Upper lobe of left lung (tissue), 6 donors: ENCODE measurements around the gene MYH9. TPM values are rescaled to one million over a fixed set of nuclear protein-coding genes. Genes with fewer than 3 reads are reported as not detected.

Experiments used
- ATAC-seq, 2 donors: fragments of 200-7000 bp; cut with Tn5 transposase; one replicate each; pipeline ENCODE4 v1.9.1; 2022; ENCODE audit warnings: mild to moderate bottlenecking in 2 of 2, moderate library complexity in 2 of 2; ENCODE audit not compliant: low FRiP score in 2 of 2
- DNase-seq, 2 donors: peaks; one replicate each; pipeline ENCODE4 v3.0.0-alpha.2; 2019 to 2020
- H3K27ac ChIP-seq, 4 donors: fragments of 200-600 bp; sonication (generic); one replicate each; pipeline ENCODE4 v1.5.1; 2016 to 2019
- H3K27me3 ChIP-seq, 4 donors: fragments of 200-600 bp; sonication (generic); one replicate each; pipeline ENCODE4 v1.5.1; 2017 to 2019
- H3K36me3 ChIP-seq, 4 donors: fragments of 200-600 bp; sonication (generic); one replicate each; pipeline ENCODE4 v1.5.1; 2016 to 2019
- H3K4me1 ChIP-seq, 4 donors: fragments of 200-600 bp; sonication (generic); one replicate each; pipeline ENCODE4 v1.5.1; 2018 to 2019
- H3K4me3 ChIP-seq, 4 donors: fragments of 200-600 bp; sonication (generic); one replicate each; pipeline ENCODE4 v1.5.1; 2017 to 2019; ENCODE audit warnings: mild to moderate bottlenecking in 2 of 4, moderate library complexity in 1 of 4
- H3K9me3 ChIP-seq, 4 donors: fragments of 200-600 bp; sonication (generic); one replicate each; pipeline ENCODE4 v1.5.1; 2018 to 2019
- EP300 ChIP-seq, 4 donors: sonication (generic); formaldehyde crosslinking; IDR thresholded peaks; one replicate each; pipeline ENCODE4 v1.5.1; 2017; ENCODE audit warnings: antibody characterized with exemption in 4 of 4, control low read depth in 2 of 4
- POLR2A ChIP-seq, 4 donors: fragments of 450-650 bp; IDR thresholded peaks; one replicate each; pipeline ENCODE4 v1.5.1; 2016 to 2017; ENCODE audit warnings: antibody characterized with exemption in 4 of 4, mild to moderate bottlenecking in 2 of 4
- POLR2AphosphoS5 ChIP-seq, 2 donors: sonication (generic); formaldehyde crosslinking; IDR thresholded peaks; one replicate each; pipeline ENCODE4 v1.5.1; 2017; ENCODE audit warnings: antibody characterized with exemption in 2 of 2
- WGBS, 2 donors: methylation state at CpG; one replicate each; pipeline ENCODE4 v1.1.5; 2017 to 2018; 5-methylcytosine and 5-hydroxymethylcytosine counted together
- total RNA-seq, 6 donors: library from RNA; depleted of rRNA in 4 of 6; stranded (reverse); fragments of >200 nt in 4 of 6; gene quantifications; one replicate each; pipeline versions ENCODE4 v1.1.0 to v1.2.1, GENCODE V29; 2016 to 2021
- TF ChIP-seq, protein P1 (sequence below), 6 experiments: fragments of 450-650 bp in 4 of 6; fragments of 200-600 bp in 2 of 6; sonication (generic) in 2 of 6; IDR thresholded peaks; one replicate each; pipeline ENCODE4 v1.5.1; 2016 to 2019; ENCODE audit warnings: antibody characterized with exemption in 6 of 6
- donor health status: DM: no; HTN: no; CAD: no; lungs with moderate emphysema.
- donor health status: DM: no; HTN: yes; CAD: no; lungs with severe emphysema.

MYH9 gene
- total RNA-seq, 6 donors from 2014 or later, result 486 to 925 (median 599) TPM

DNA sequence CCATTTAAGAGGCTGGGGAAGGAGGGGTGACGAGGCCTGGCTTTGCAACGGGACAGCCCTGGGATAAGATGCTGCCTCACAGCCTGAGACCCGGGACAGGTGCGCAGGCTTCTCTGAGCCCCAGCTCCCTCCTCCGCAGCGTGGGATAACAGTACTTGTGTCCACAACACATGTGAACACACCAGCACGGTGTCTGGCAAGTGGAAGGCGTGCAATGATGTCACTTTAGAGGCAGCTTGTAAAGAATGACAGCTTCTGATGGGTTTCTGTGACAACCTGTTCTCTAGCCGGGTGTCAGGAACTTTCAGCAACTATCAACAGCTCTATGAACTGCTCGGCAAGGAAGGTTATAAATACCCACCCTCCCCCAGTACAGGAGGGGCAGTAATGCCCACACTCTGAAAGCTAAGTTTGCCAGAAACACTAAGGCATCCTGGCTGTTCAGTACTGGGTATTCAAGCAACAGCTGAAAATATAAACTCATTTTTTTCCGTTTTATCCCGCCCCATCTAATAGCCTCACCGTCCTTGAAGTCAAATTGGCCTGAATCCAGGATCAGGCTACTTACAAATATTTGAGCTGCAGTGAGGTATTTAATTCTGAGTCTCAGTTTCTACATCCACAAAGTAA lies 59.7 kb downstream of the MYH9 start:
- Histone ChIP-seq H3K27ac (peak overlapping the region; percentile 88 to 91 (median 89)), H3K4me1 (peaks cover 97 to 100% (median 98%) of the 10 kb centered on the region in 4 donors), H3K36me3 (peaks cover 17 to 70% (median 42%) of the 10 kb centered on the region in 4 donors), H3K27me3 (no peaks in the 10 kb centered on the region), H3K4me3 (peak overlapping the region in 1 of 4 donors; percentile 7), H3K9me3 (no peaks in the 10 kb centered on the region)
- TF ChIP-seq EP300 (IDR thresholded peaks at IDR 0.05) (no peak), POLR2A (IDR thresholded peaks at IDR 0.05) (no peak), POLR2AphosphoS5 (IDR thresholded peaks at IDR 0.05) (peak; percentile 15 to 32)
- TF ChIP-seq, protein P1, sequence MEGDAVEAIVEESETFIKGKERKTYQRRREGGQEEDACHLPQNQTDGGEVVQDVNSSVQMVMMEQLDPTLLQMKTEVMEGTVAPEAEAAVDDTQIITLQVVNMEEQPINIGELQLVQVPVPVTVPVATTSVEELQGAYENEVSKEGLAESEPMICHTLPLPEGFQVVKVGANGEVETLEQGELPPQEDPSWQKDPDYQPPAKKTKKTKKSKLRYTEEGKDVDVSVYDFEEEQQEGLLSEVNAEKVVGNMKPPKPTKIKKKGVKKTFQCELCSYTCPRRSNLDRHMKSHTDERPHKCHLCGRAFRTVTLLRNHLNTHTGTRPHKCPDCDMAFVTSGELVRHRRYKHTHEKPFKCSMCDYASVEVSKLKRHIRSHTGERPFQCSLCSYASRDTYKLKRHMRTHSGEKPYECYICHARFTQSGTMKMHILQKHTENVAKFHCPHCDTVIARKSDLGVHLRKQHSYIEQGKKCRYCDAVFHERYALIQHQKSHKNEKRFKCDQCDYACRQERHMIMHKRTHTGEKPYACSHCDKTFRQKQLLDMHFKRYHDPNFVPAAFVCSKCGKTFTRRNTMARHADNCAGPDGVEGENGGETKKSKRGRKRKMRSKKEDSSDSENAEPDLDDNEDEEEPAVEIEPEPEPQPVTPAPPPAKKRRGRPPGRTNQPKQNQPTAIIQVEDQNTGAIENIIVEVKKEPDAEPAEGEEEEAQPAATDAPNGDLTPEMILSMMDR (IDR thresholded peaks at IDR 0.05), result no peak
- ATAC-seq (no peak), DNase-seq (no peak)
- 49% methylated on average over 9 to 13 of the region's 13 CpGs for WGBS, 2 donors

DNA sequence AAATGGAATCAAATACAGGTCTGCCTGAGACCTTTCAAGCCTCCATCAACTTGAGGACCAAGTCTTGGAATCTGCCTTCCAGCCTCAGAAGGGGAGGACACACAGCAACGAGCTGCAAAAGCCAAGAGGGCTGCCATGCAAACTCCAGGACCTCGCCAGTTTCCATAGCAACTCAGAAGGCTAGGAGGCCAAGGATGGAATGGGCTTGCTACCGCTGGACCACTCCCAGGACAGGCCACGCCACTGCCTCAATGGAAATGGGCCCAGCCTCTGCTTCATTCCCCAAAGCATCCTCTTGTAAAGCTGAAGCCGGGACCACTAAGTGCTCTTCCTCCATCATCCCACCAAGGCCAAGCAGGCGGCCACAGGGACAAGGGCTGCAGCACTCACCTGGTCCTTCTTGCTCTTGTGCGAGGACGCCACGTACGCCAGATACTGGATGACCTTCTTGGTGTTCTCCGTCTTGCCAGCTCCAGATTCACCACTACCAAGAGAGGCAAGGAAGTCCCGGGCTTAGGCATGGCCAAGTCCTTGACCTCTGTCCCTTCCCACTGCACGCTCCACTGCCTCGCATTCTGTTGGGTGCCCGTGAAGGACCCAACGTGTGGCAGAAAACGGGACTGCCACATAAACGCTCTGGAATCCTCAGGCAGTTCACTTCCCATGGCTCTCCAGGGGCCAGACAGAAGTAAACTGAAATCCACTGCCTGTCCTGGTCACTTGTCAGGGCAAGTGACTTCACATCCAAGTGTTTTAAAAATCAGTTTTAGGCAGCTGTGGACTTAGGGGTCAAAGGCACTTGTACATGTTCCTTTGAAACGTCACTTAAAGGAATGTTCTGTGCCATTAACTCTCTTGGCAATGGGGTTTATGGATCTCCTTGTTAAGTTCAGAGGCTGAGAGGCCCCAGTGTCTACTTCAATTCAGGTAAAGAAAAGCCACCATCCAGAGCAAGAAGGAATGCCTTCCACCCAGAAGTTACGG lies 61.3 kb downstream of the MYH9 start:
- TF ChIP-seq POLR2AphosphoS5 (IDR thresholded peaks at IDR 0.05) (no peak), EP300 (IDR thresholded peaks at IDR 0.05) (no peak), POLR2A (IDR thresholded peaks at IDR 0.05) (no peak)
- TF ChIP-seq, protein P1 (IDR thresholded peaks at IDR 0.05), result no peak
- 78% methylated on average over 18 to 20 of the region's 20 CpGs for WGBS, 2 donors
- Histone ChIP-seq H3K4me1 (peaks cover 87 to 97% (median 93%) of the 10 kb centered on the region in 4 donors), H3K9me3 (no peaks in the 10 kb centered on the region), H3K36me3 (peaks cover 28 to 78% (median 55%) of the 10 kb centered on the region in 4 donors), H3K27ac (peak overlapping the region; percentile 88 to 91 (median 89)), H3K4me3 (no peak overlapping the region), H3K27me3 (no peaks in the 10 kb centered on the region)
- DNase-seq (no peak), ATAC-seq (no peak)

DNA sequence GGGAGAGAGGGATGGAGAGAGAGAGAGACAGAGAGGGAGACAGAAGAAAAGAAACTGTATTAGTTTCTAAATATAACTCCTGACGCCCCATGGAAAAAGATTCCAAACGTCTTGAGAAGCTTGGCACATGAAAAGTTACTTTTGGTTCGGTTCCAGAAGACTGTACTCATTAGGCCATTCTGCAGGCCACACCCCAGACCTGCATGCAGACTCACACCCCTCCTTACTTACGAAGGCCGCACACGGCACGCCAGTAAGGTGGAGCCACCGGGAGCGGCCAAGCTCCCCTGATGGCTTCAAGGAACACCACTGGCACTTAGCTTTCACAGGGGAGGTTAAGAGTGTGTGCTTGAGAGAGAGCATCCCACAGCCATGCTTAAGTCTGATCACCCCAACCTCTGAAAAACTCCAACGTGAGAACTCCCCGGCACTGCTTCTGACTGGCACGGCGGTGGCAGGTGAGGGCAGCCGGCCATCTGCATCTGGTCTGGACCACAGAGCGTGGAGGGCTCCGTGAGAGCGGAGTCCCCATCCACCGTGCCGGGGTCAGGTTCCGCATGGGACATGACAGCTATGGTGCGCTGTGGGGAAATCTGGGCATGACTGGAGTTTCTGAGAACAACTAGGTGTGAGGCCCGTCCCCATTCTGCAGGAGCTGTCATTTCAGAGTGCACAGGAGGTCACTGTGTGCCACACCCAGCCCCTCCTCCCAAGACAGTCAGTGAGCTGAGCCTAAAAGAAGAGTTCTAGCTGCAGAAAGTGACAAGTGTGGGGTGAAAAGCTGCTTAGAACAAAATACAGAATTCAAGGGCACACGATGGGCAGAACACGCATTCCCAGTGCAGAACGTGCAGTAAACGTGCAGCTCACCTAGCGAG lies 62.4 kb downstream of the MYH9 start:
- ATAC-seq (peak; percentile 50 to 82), DNase-seq (peak in 1 of 2 donors; percentile 91)
- 67 to 70% methylated on average over 14 to 27 of the region's 27 CpGs for WGBS, 2 donors
- peaks cover 77 to 96% (median 92%) of the 10 kb centered on the region in 4 donors for H3K4me1 ChIP-seq
- TF ChIP-seq POLR2A (IDR thresholded peaks at IDR 0.05), result peak in 1 of 4 donors; percentile 18
- TF ChIP-seq, protein P1 (IDR thresholded peaks at IDR 0.05), result no peak
- TF ChIP-seq EP300 (IDR thresholded peaks at IDR 0.05), result peak in 2 of 4 donors; percentile 68 to 73
- TF ChIP-seq POLR2AphosphoS5 (IDR thresholded peaks at IDR 0.05), result peak; percentile 44 to 76
- H3K9me3 ChIP-seq, result no peaks in the 10 kb centered on the region
- H3K27me3 ChIP-seq, result no peaks in the 10 kb centered on the region
- peak overlapping the region; percentile 88 to 93 (median 90) for H3K27ac ChIP-seq
- H3K4me3 ChIP-seq, result no peak overlapping the region
- H3K36me3 ChIP-seq, result peaks cover 39 to 88% (median 66%) of the 10 kb centered on the region in 4 donors

DNA sequence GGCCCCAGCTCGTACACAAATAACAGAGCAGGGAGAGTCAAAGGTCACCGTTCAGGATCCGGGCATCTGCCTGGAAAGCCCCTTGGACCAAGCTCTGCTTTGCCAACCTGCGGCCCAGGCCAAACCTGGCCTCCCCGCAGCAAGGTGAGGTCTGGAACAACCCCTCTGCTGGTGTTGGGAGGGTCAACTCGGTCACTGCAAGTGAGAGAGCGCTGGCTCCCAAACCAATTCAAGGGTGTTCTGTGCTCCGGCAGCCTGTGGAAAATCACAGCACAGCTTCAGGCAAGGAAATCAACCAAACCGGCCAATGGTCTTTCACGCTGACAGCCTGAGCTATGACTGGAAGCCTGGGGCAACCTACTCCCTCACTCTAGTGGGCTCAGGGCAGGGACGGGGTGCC lies 63.4 kb downstream of the MYH9 start:
- 74 to 79% methylated on average over 6 to 11 of the region's 11 CpGs for whole genome bisulfite sequencing, 2 donors
- Histone ChIP-seq H3K4me1 (peaks cover 67 to 90% (median 85%) of the 10 kb centered on the region in 4 donors), H3K27ac (peak overlapping the region; percentile 88 to 93 (median 90)), H3K36me3 (peaks cover 48 to 89% (median 72%) of the 10 kb centered on the region in 4 donors), H3K4me3 (no peak overlapping the region), H3K9me3 (no peaks in the 10 kb centered on the region), H3K27me3 (no peaks in the 10 kb centered on the region)
- no peak for ATAC-seq
- DNase-seq, result no peak
- no peak for TF ChIP-seq POLR2A (IDR thresholded peaks at IDR 0.05)
